Measurements from ENCODE around the gene ZNF91.

- TF ChIP-seq POLR2AphosphoS5 (IDR thresholded peaks at IDR 0.05; ENCODE audit: low read depth, low read length) (no peak), SIN3A (IDR thresholded peaks at IDR 0.05; ENCODE audit: borderline replicate concordance, insufficient read depth, low read length) (no peak), FOXP2 (optimal IDR thresholded peaks at IDR 0.05; ENCODE audit: borderline replicate concordance, extremely low read depth, extremely low read length, insufficient read depth) (no peak), REST (IDR thresholded peaks at IDR 0.05; ENCODE audit: insufficient read depth in 1 of 2, low read depth in 2 of 2, low read length in 2 of 2) (no peak)
These were observed 73.2 kb downstream of the ZNF91 start for GRCh38 chr19:23321953-23322549.

Data from PFSK-1 (cell line).